SK-MEL-5 (cell line): ENCODE measurements around the gene SPATA19. TPM values are rescaled to one million over a fixed set of nuclear protein-coding genes. Genes with fewer than 3 reads are reported as not detected.
"Not testable (repeated sequence)": the region's sequence is repeated elsewhere in the genome, so short reads cannot be mapped to it uniquely, and the experiment has no call there.

Experiments used
- DNase-seq: peaks from one replicate; pipeline ENCODE4 v3.0.0-alpha.2; 2016; ENCODE audit warnings: low read depth, low spot score
- in situ Hi-C: cut with HindIII; loops from 2 replicates; pipeline ENCODE4 v1.10.0; 2016; ENCODE audit warnings: low sequenced_read_pairs, high pct_unique_total_duplicates, low pct_unique_long_range_greater_than_20kb
- polyA plus RNA-seq, 2 experiments: library from polyadenylated mRNA; depleted of rRNA; stranded (reverse); fragments of >200 nt; gene quantifications; 2 replicates each; pipeline ENCODE4 v1.2.3, GENCODE V29; 2015
- total RNA-seq: library from RNA; depleted of rRNA; stranded (reverse); fragments of >200 nt; shearing (Covaris generic); gene quantifications from 2 replicates; pipeline ENCODE4 v1.2.3, GENCODE V29; 2014; rRNA removed

SPATA19 gene, protein sequence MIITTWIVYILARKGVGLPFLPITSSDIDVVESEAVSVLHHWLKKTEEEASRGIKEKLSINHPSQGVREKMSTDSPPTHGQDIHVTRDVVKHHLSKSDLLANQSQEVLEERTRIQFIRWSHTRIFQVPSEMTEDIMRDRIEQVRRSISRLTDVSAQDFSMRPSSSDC
- not detected in 2 replicates for total RNA-seq
- polyA plus RNA-seq (2015; cell fraction: cytosol; rRNA removed), result not detected in 2 replicates
- polyA plus RNA-seq (2015; cell fraction: nucleus; rRNA removed), result not detected in 2 replicates

DNA sequence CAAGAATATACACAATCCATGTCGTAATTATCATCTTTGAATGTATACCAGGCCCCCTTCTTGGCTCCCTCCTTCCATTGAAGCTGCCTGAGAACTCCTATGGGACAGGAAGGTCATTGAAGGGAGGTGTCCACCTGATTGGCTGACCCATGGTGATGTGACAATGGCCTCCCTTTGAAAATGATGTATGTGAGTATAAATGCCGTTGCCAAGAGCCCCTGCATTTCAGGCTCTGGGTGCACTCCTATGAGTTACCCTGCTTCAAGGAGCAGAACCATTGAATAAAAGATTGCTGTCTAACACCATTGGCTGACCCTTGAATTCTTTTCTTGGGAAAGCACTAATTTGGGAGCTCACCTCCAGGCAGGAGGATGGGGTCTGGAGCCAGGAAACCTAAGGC is at the start of gene SPATA19:
Gene SPATA19, minus strand, starts transcription at position 101 of the 400 bp plus-strand sequence. Its CDS starts 67 bp downstream, at position 34.
- in situ Hi-C loops, result no loop called here
- no peak for DNase-seq

DNA sequence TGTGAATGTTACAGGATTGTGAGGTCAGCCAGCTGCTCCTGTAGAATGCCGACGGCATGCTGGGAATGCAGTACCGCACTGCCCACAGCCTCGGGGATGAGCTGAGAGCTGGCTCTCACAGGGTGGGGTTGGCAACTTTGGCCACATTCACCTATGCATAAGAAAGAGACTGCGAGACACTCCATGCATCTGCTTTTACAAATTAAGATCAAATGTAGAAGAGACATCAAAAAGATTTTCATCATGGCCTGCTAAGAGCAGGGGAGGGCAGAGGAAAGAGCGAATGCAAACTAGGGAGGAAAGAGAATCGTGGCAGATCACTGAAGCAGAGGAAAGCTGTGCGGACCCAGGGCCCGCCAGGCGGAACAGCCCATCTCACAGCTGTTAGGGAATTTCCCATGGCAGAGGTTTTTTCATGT is 49.8 kb upstream of the SPATA19 start:
- DNase-seq, result no peak
- in situ Hi-C loops, result no loop called here

DNA sequence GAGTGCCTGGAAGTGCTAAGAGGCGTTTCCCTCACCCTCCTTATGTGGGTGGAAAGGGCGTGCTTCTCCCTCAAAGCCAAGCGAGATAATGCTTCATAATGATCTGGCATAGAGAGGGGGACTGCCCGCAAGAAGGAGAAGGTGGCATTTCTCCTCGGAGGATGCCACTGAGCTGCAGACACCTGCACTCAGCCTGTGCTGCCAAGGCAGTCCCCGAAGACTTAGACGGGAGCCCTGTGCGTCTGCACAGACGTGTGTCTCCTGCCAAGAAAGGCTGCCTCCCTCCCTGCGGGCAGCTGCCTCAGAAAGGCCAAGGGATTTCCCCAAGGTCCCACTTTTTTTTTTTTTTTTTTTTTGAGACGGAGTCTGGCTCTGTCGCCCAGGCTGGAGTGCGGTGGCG is 48.1 kb upstream of the SPATA19 start:
- no peak for DNase-seq
- in situ Hi-C loops, result no loop called here

DNA sequence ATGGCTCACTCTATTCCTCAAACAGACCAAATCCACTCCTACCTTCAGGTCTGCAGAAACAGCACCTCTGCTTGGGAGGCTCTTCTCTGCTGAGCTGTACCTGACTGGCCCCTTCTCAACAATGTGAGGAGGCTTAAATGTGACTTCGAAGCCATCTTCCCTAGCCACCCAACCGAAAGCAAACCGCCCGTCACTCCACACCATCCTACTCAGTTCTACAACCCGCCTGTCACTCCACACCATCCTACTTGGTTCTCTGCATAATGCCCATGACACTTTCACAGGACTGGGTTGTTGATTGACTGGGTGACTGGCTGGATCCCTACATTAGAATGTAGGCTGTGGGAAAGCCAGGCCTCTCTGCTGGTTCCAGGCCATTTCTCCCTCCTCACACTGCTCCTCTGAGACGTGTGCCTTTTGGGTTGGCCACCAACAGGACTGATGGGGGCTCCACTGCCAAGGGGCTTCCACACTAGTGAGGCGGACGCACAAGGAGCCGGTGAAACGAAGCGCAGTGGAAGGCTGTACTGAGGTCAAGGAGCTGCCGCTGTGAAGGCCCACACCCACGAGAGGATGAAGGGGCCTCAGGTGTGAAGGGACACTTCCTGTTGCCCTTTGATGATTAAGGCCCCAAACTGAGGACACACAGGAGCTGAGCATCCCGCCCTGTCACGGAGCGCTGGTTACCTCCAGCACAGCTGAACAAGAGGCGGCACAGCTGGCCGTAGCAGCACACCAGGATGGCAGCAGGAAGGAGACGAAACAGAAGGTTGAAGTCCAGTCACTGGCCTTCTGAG is 47.5 kb upstream of the SPATA19 start:
- in situ Hi-C loops, result no loop called here
- DNase-seq, result no peak

DNA sequence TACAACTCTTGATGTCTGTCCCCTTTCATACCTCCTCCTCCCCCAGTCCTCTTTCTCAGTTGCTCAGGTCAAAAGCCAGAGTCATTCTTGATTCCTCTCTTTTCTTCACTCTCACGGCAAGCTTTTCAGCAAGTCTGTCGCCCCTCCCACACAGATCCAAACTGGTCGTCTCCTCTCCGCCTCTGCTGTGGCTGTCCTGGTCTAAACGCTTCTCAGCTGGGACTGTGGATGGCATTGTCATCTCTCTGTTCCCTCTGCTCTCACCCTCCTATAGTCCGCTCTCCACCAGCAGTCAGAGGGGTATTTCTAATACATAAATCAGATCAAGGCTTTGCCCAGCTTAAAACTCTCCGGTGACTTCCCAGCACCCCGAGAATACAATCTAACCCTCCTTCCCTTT is 46.8 kb upstream of the SPATA19 start:
- DNase-seq, result no peak
- in situ Hi-C loops, result no loop called here

DNA sequence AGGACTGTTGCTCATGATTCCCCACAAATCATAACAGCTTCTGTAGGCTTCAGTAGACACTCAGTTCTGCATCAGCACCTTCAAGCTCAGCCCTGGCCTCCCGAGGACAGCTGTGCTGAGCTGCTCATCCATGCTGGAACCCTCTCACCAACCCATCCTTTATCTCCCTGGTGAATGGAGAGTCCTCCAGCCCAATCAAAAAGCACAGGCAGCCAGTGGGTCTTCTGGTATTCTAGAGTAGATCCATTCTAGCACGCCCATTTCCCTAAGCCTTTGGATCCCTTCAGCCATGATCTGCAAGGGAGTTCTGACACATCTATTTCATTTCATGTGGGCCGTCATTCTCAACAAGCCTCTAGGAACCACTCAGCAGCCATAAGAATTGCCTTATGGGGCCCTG is 44.6 kb upstream of the SPATA19 start:
- DNase-seq, result no peak
- in situ Hi-C loops, result no loop called here

DNA sequence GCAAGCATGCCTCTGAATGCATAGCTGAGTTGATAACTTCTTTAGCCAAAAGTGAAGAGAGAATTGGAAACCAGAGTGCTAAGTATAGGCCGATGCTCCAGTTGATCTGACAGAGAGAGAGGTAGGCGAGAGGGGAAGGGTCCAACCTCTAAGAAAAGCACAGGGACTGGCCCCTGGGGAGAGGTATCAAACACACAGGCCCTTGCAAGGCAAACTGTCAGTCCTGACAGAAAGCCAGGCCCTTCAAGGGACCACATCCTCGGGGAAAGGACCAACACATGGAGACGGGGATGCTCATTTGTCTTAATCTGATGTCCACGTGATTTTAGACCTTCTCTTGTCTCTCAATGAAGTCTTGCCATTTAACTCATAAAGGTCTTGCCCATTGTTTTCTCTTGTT is 43.9 kb upstream of the SPATA19 start:
- no peak for DNase-seq
- in situ Hi-C loops, result no loop called here

DNA sequence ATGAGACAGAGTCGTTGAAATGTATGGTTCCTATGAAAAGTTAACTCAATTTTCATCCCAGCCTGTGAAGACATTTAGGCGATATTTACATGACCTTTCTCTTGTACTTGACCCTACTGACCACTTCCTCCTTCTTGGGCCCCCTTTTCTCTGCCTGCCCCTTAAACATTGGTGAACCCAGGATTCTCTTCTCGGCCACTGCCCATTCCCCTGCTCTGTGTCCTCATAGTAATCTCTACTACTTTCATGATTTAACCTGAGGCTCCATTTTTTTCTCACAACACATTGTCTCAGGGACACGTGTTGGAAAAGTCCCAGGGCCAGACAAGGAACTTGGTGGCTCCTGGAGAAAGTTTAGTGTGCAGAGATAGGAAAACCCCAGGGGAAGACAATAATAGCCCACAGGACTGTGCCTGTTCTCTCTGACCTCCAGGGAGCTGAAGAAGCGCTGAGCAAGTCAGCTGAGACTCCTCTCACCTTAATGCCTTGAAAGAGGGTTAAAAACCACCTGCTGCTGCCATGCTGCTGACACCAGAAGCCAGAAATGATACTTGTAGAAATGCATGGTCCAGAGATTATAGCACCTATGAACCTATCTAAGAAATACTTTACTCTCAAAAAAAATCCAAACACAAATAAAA is 42.5 kb upstream of the SPATA19 start:
- in situ Hi-C loops, result no loop called here
- no peak for DNase-seq

DNA sequence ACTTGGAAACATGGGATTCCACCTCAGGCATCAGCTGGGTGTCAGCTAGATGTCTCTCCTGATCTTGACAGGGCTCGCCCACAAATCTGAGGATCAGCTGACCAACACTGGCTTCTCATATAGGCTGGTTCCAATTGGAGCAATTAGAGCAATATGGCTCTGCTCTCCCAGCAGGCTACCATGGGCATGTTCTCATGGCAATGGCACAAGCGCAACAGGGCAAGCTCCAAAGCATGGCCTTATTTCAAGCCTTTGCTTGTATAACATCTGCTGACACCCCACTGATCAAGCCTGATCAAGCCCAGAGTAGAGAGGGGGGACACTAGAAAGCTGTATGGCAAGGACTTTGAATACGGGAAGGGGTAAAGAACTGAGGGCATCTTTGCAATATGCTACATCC is 40.7 kb upstream of the SPATA19 start:
- in situ Hi-C loops, result no loop called here
- DNase-seq, result no peak

DNA sequence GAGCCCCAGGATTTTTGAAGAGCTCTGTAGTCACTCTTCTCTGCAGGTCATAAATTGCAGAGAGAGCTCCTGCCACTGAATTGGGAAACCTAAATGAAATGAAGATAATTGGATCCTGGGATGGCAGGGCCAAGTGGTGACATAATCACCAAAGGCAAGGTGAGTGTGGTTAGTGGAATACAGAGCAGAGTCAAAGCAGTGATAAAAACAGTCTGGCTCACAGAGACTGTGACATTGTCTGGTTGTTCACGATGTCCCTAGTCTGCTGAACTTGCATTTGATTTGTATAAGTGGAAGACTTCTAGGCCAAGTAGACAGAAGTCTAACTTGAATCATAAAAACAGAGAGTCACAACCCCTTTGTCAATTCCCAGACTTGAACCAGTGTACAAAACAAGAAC is 26.8 kb upstream of the SPATA19 start:
- no peak for DNase-seq
- in situ Hi-C loops, result no loop called here

DNA sequence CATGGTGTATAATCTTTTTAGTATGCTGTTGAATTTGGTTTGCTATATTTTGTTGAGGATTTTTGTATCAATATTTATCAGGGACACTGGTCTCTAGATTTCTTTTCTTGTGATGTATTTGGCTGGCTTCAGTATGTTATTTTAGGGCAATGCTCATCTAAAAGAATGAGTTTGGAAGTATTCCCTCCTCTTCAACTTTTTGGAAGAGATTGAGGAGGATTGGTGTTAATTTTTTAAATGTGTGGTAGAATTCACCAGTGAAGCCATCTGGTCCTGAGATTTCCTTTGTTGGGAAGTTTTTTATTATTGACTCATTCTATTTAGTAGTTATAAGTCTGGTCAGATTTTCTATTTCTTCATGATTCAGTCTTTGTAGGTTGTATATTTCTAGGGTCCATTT is 22.1 kb upstream of the SPATA19 start:
- in situ Hi-C loops, result no loop called here
- DNase-seq, result no peak

DNA sequence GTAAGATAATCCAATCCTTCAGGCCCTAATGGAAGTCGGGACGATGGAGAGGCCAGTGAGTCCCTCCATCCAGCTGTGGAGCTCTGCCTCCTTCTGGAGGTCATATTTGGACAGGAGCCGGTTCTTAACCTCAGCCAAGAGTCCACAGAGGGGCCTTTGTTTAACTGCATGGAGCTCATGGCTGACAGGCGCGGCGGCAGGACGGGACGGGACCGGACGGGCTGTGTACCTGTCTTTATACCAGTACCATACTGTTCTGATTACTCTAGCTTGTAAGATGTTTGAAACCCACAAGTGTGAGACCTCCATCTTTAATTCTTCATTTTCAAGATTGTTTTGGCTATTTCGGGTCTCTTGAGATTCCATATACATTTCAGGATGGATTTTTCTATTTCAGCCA is 20.2 kb upstream of the SPATA19 start:
- in situ Hi-C loops, result no loop called here
- DNase-seq, result no peak

DNA sequence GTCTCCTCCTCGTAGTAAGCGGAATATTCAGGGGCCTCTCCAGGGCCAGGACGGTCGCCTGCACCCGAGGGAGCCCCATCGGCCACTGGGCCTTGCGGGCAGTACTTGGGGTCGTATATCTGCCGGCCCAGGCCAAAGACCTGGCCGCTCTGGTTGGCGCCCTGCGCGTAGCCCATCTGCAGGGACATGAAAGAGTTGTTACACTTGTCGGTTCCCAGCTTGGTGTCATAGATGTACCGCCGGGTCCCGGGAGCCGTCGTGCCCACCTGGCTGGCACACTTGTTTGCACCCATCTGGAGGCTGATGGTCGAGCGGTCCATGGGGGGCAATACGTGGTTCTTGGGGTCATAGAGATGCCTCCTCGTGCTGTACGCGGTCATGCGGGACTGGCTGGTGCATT is 19.4 kb upstream of the SPATA19 start:
- in situ Hi-C loops, result no loop called here
- DNase-seq, result no peak

DNA sequence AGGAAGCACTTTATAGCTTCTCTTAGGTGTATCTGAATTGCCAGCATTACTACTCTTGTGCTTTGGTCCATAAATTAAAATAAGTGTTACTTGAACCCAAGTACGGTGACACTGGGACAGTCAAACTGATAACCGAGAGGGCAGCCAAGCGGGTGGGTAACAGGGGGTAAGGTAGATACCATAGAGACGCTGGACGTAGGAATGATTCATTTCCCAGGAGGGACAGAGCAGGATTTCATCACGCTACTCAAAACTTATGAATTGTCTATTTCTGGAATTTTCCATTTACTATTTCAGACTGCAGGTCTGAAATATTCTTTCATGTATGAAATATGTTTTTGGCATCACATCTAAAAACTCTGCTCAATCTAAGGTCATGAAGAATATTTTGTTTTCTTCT is 14.8 kb upstream of the SPATA19 start:
- no peak for DNase-seq
- in situ Hi-C loops, result no loop called here

DNA sequence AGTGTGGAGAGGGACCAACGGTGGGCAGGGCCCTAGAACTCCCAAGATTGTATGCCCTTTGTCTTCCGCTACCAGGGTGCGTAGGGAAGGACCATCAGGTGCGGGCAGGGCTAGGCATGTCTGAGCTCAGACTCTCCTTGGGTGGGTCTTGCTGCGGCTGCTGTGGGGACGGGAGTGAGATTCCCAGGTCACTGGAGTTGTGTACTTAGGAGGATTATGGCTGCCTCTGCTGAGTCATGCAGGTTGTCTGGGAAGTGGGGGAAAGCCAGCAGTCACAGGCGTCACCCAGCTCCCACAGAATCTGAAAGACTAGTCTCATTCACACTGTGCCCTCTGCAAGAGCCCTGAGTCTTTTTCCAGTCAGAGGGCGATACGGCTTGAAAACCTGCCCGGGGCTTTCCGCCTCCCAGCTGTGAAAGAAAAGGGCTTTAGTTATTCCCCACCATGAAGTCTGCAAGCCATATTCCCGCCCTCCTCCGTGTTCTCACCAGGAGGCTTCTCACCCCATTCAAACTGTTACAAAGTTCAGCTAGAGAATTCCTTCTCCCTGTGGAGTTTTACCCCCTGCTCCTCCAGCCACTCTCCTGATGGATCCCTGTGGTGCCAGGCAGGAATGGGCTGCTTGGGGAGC is 9.1 kb upstream of the SPATA19 start:
- in situ Hi-C loops, result not testable (repeated sequence)
- DNase-seq, result peak; percentile 21

DNA sequence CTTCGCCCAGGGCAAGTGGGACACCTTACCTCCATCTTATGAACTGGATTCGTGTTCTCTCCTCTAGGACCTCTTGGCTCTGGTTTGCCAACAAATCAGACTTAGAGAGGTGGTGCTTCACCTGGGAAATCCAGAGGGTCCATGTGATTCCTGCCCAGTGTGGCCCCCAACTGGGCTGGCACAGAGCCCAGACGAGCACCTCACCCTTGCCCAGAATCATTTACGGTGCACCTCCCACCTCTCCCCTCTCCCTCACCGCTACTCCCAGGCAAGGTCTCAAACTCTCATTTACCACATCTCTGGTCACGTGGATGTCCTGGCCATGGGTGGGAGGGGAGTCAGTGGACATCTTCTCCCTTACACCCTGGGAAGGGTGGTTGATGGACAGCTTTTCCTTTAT is 1.1 kb downstream of the SPATA19 start:
- DNase-seq, result no peak
- in situ Hi-C loops, result no loop called here

DNA sequence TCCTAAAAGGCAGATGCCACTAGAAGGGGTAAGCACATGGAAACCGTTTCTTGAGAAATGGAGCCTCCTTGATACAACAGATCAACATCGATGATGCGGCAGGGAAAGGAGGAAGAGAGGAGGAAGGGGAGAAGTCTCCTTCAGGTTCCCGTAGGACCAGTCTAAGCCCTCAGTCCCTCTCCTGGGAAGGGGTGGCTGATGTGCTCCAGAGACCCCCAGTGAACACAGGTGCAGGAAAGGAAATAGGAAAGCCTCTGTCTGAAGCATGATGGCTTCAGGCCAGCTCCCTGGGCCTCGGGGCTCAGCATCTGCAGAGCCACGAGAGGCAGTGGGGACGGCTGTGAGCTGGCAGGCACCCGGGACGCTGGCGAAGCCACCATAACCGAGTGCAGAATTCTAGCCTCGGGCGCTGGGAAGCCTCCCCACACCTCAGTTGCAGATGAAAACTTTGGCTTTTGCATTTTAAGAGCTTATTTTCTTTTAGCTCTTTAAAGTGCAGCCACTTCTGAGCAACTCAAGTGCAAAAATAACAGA is 1.8 kb downstream of the SPATA19 start:
- in situ Hi-C loops, result no loop called here
- no peak for DNase-seq

DNA sequence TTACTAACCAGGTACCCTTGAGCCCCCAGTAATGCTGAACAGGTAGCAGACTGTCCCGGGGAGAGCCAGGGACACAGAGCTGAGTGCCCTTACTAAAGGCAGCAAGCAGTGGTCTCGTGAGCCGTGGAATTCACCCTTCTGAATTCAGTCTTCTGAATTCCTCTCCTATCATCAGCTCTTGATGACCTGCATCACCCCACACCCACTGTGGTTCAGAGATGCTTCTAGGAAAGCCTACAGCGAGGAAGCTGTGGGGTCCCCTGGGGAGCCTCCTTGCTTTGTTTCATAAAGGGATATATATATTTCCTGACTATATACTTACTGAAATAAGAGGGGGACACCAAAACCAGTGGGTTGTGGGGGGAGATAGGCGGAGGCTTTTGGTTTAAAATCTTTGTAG is 2.6 kb downstream of the SPATA19 start:
- no peak for DNase-seq
- in situ Hi-C loops, result no loop called here
